Immature natural killer cell (primary cell): ENCODE results near the gene SPRY4. TPM values are rescaled to one million over a fixed set of nuclear protein-coding genes. Genes with fewer than 3 reads are reported as not detected.

ENCODE experiments used
- DNase-seq, 3 donors: peaks; one replicate each; pipeline ENCODE4 v3.0.0; 2022; ENCODE audit warnings: mixed read lengths in 1 of 3
- H3K27ac Mint-ChIP-seq, 6 donors: one replicate each; pipeline ENCODE4 v1.8.0; 2020; ENCODE audit warnings: mixed read lengths in 6 of 6, mild to moderate bottlenecking in 5 of 6, inconsistent platforms in 4 of 6, moderate library complexity in 3 of 6
- H3K27me3 Mint-ChIP-seq, 3 donors: one replicate each; pipeline ENCODE4 v1.8.0; 2020 to 2021; ENCODE audit warnings: low read depth in 3 of 3, mild to moderate bottlenecking in 3 of 3, mixed read lengths in 3 of 3, moderate library complexity in 3 of 3, inconsistent platforms in 1 of 3
- H3K36me3 Mint-ChIP-seq, 3 donors: one replicate each; pipeline ENCODE4 v1.8.0; 2020; ENCODE audit warnings: mixed read lengths in 3 of 3, inconsistent platforms in 2 of 3, mild to moderate bottlenecking in 2 of 3
- H3K4me1 Mint-ChIP-seq, 2 donors: one replicate each; pipeline ENCODE4 v1.8.0; 2020; ENCODE audit warnings: inconsistent platforms in 2 of 2, mild to moderate bottlenecking in 2 of 2, mixed read lengths in 2 of 2, moderate library complexity in 1 of 2
- H3K4me3 Mint-ChIP-seq, 5 donors: one replicate each; pipeline ENCODE4 v1.8.0; 2020; ENCODE audit warnings: mild to moderate bottlenecking in 5 of 5, mixed read lengths in 5 of 5, inconsistent platforms in 3 of 5, moderate library complexity in 3 of 5
- H3K9me3 Mint-ChIP-seq, 6 donors: one replicate each; pipeline ENCODE4 v1.8.0; 2020; ENCODE audit warnings: mild to moderate bottlenecking in 6 of 6, mixed read lengths in 6 of 6, inconsistent platforms in 4 of 6, moderate library complexity in 3 of 6
- polyA plus RNA-seq, 3 donors: library from polyadenylated mRNA; unstranded; fragments of 300-500 nt; fragmentation: Illumina TruSeq; gene quantifications; one replicate each; pipeline ENCODE4 v1.2.3, GENCODE V29; 2021

SPRY4 gene
- polyA plus RNA-seq, 3 donors from 2014 or later, result not detected

- peaks cover 0 to 5% (median 0%) of the 10 kb centered on the region in 3 donors for H3K36me3 Mint-ChIP-seq
- H3K27ac Mint-ChIP-seq, result no peak overlapping the region
- H3K27me3 Mint-ChIP-seq, result peaks cover 2 to 8% (median 4%) of the 10 kb centered on the region in 3 donors
- H3K9me3 Mint-ChIP-seq, result no peaks in the 10 kb centered on the region
- H3K4me3 Mint-ChIP-seq, result peak overlapping the region in 1 of 5 donors; percentile 60
- H3K4me1 Mint-ChIP-seq, result peaks cover 8 to 27% of the 10 kb centered on the region in 2 donors
- no peak for DNase-seq
Observed at GRCh38 chr5:142316051-142316450, 8.8 kb downstream of the SPRY4 start.

GRCh38 chr5:142315096-142315900, 9.5 kb downstream of the SPRY4 start:
- no peak for DNase-seq
- H3K9me3 Mint-ChIP-seq, result no peaks in the 10 kb centered on the region
- H3K27ac Mint-ChIP-seq, result no peak overlapping the region
- peaks cover 0 to 5% (median 0%) of the 10 kb centered on the region in 3 donors for H3K36me3 Mint-ChIP-seq
- H3K27me3 Mint-ChIP-seq, result peaks cover 2 to 11% (median 4%) of the 10 kb centered on the region in 3 donors
- peaks cover 8 to 20% of the 10 kb centered on the region in 2 donors for H3K4me1 Mint-ChIP-seq
- H3K4me3 Mint-ChIP-seq, result no peak overlapping the region

- no peak for DNase-seq
- Mint-ChIP-seq H3K4me1 (peaks cover 8 to 20% of the 10 kb centered on the region in 2 donors), H3K27me3 (peaks cover 3 to 11% (median 4%) of the 10 kb centered on the region in 3 donors), H3K4me3 (no peak overlapping the region), H3K27ac (no peak overlapping the region), H3K9me3 (no peaks in the 10 kb centered on the region), H3K36me3 (peaks cover 0 to 5% (median 0%) of the 10 kb centered on the region in 3 donors)
Observed at GRCh38 chr5:142314606-142315005, 10.2 kb downstream of the SPRY4 start.

GRCh38 chr5:142314109-142314508, 10.7 kb downstream of the SPRY4 start:
- Mint-ChIP-seq H3K27me3 (peaks cover 2 to 9% (median 3%) of the 10 kb centered on the region in 3 donors), H3K36me3 (peaks cover 0 to 5% (median 0%) of the 10 kb centered on the region in 3 donors), H3K9me3 (no peaks in the 10 kb centered on the region), H3K27ac (no peak overlapping the region), H3K4me3 (no peak overlapping the region), H3K4me1 (peaks cover 8 to 16% of the 10 kb centered on the region in 2 donors)
- DNase-seq, result no peak

- DNase-seq, result no peak
- Mint-ChIP-seq H3K27ac (no peak overlapping the region), H3K4me1 (peaks cover 8 to 14% of the 10 kb centered on the region in 2 donors), H3K27me3 (peaks cover 2 to 9% (median 3%) of the 10 kb centered on the region in 3 donors), H3K36me3 (peaks cover 0 to 5% (median 0%) of the 10 kb centered on the region in 3 donors), H3K4me3 (no peak overlapping the region), H3K9me3 (no peaks in the 10 kb centered on the region)
Observed at GRCh38 chr5:142313682-142314081, 11.1 kb downstream of the SPRY4 start.

GRCh38 chr5:142313275-142313674, 11.5 kb downstream of the SPRY4 start:
- Mint-ChIP-seq H3K9me3 (no peaks in the 10 kb centered on the region), H3K4me1 (peaks cover 8 to 14% of the 10 kb centered on the region in 2 donors), H3K36me3 (peaks cover 0 to 5% (median 0%) of the 10 kb centered on the region in 3 donors), H3K4me3 (no peak overlapping the region), H3K27me3 (peaks cover 2 to 9% (median 3%) of the 10 kb centered on the region in 3 donors), H3K27ac (no peak overlapping the region)
- DNase-seq, result no peak

GRCh38 chr5:142312399-142312798, 12.4 kb downstream of the SPRY4 start:
- Mint-ChIP-seq H3K27ac (no peak overlapping the region), H3K4me1 (peaks cover 8 to 14% of the 10 kb centered on the region in 2 donors), H3K36me3 (peaks cover 0 to 5% (median 0%) of the 10 kb centered on the region in 3 donors), H3K27me3 (peaks cover 2 to 6% (median 3%) of the 10 kb centered on the region in 3 donors), H3K9me3 (no peaks in the 10 kb centered on the region), H3K4me3 (no peak overlapping the region)
- DNase-seq, result no peak

- DNase-seq, result no peak
- no peaks in the 10 kb centered on the region for H3K9me3 Mint-ChIP-seq
- no peak overlapping the region for H3K4me3 Mint-ChIP-seq
- peaks cover 8 to 11% of the 10 kb centered on the region in 2 donors for H3K4me1 Mint-ChIP-seq
- no peak overlapping the region for H3K27ac Mint-ChIP-seq
- peaks cover 0 to 5% (median 0%) of the 10 kb centered on the region in 3 donors for H3K36me3 Mint-ChIP-seq
- H3K27me3 Mint-ChIP-seq, result peaks cover 2 to 6% (median 3%) of the 10 kb centered on the region in 3 donors
Observed at GRCh38 chr5:142311725-142312124, 13.1 kb downstream of the SPRY4 start.

GRCh38 chr5:142310803-142311202, 14.0 kb downstream of the SPRY4 start:
- Mint-ChIP-seq H3K4me1 (peaks cover 1 to 4% of the 10 kb centered on the region in 2 donors), H3K4me3 (no peak overlapping the region), H3K27ac (no peak overlapping the region), H3K27me3 (peaks cover 2 to 3% (median 3%) of the 10 kb centered on the region in 3 donors), H3K9me3 (no peaks in the 10 kb centered on the region), H3K36me3 (peaks cover 0 to 5% (median 0%) of the 10 kb centered on the region in 3 donors)
- no peak for DNase-seq

- H3K27ac Mint-ChIP-seq, result no peak overlapping the region
- H3K4me1 Mint-ChIP-seq, result peaks cover 0 to 5% of the 10 kb centered on the region in 2 donors
- peaks cover 0 to 5% (median 0%) of the 10 kb centered on the region in 3 donors for H3K36me3 Mint-ChIP-seq
Observed at GRCh38 chr5:142309747-142310318, 15.0 kb downstream of the SPRY4 start.

GRCh38 chr5:142308358-142308757, 16.5 kb downstream of the SPRY4 start:
- no peak overlapping the region for H3K4me3 Mint-ChIP-seq
- H3K27ac Mint-ChIP-seq, result no peak overlapping the region
- DNase-seq, result no peak
- peaks cover 0 to 5% (median 0%) of the 10 kb centered on the region in 3 donors for H3K36me3 Mint-ChIP-seq
- peaks cover 2 to 5% (median 3%) of the 10 kb centered on the region in 3 donors for H3K27me3 Mint-ChIP-seq
- H3K4me1 Mint-ChIP-seq, result peaks cover 0 to 5% of the 10 kb centered on the region in 2 donors
- H3K9me3 Mint-ChIP-seq, result no peaks in the 10 kb centered on the region

More at GRCh38 chr5:142309747-142310318, 15.0 kb downstream of the SPRY4 start:
- Mint-ChIP-seq H3K9me3 (no peaks in the 10 kb centered on the region), H3K4me3 (no peak overlapping the region), H3K27me3 (peaks cover 2 to 5% (median 3%) of the 10 kb centered on the region in 3 donors)
- no peak for DNase-seq

- Mint-ChIP-seq H3K4me1 (peaks cover under 1 to 5% of the 10 kb centered on the region in 2 donors), H3K27me3 (peaks cover 2 to 3% (median 3%) of the 10 kb centered on the region in 3 donors), H3K9me3 (no peaks in the 10 kb centered on the region), H3K27ac (no peak overlapping the region), H3K36me3 (peaks cover 0 to 3% (median 0%) of the 10 kb centered on the region in 3 donors), H3K4me3 (no peak overlapping the region)
- no peak for DNase-seq
Observed at GRCh38 chr5:142307146-142307890, 17.5 kb downstream of the SPRY4 start.

- no peaks in the 10 kb centered on the region for H3K9me3 Mint-ChIP-seq
- peaks cover 13 to 16% of the 10 kb centered on the region in 2 donors for H3K4me1 Mint-ChIP-seq
- peak overlapping the region in 1 of 6 donors; percentile 18 for H3K27ac Mint-ChIP-seq
- H3K4me3 Mint-ChIP-seq, result no peak overlapping the region
- no peaks in the 10 kb centered on the region for H3K36me3 Mint-ChIP-seq
- H3K27me3 Mint-ChIP-seq, result peaks cover 3 to 4% (median 3%) of the 10 kb centered on the region in 3 donors
- no peak for DNase-seq
Observed at GRCh38 chr5:142306077-142306502, 18.7 kb downstream of the SPRY4 start.
